ENCODE measurements around the gene PLP2.

Gene PLP2

GRCh38 chrX:49164589-49165360, 6.9 kb upstream of the PLP2 start:
- Histone ChIP-seq H2BK15ac (replicated peaks; ENCODE audit: low read depth) (no peak overlapping the region), H3K18ac (ENCODE audit: low read length) (no peak overlapping the region), H3K4me3 (ENCODE audit: low read length) (no peak overlapping the region), H4K8ac (ENCODE audit: low read depth, low read length) (no peak overlapping the region), H3K4me2 (ENCODE audit: low read length) (no peak overlapping the region), H3K27ac (ENCODE audit: low read depth, low read length) (no peak overlapping the region), H4K5ac (ENCODE audit: low read length) (no peak overlapping the region), H3K4me1 (ENCODE audit: control insufficient read depth, low read depth, low read length) (no peaks in the 10 kb centered on the region), H3K27me3 (ENCODE audit: insufficient read depth, low read length, poor library complexity) (no peaks in the 10 kb centered on the region), H3K56ac (ENCODE audit: low read length) (no peak overlapping the region), H2AK5ac (ENCODE audit: low read length) (no peak overlapping the region), H3K9ac (ENCODE audit: low read length) (no peak overlapping the region), H2BK5ac (ENCODE audit: low read length) (no peak overlapping the region), H3K36me3 (ENCODE audit: control insufficient read depth, insufficient read depth, low read length) (no peaks in the 10 kb centered on the region), H3K4ac (ENCODE audit: low read depth, low read length) (no peak overlapping the region), H2BK120ac (ENCODE audit: low read depth, low read length) (no peak overlapping the region), H3K79me2 (ENCODE audit: control insufficient read depth, insufficient read depth, low read length) (no peaks in the 10 kb centered on the region), H3K23ac (ENCODE audit: low read length) (no peak overlapping the region), H3K79me1 (ENCODE audit: low read length) (no peaks in the 10 kb centered on the region)
- DNase-seq = no peak
- no CpG with 5 or more reads among the region's 31 CpGs for WGBS (ENCODE audit: extremely low coverage, insufficient coverage, low lambda C conversion rate)

- Histone ChIP-seq H3K36me3 (ENCODE audit: control insufficient read depth, insufficient read depth, low read length) (no peaks in the 10 kb centered on the region), H3K56ac (ENCODE audit: low read length) (peak overlapping the region; percentile 67), H3K27me3 (ENCODE audit: insufficient read depth, low read length, poor library complexity) (no peaks in the 10 kb centered on the region), H3K4ac (ENCODE audit: low read depth, low read length) (no peak overlapping the region), H4K5ac (ENCODE audit: low read length) (no peak overlapping the region), H3K4me3 (ENCODE audit: low read length) (no peak overlapping the region), H2BK120ac (ENCODE audit: low read depth, low read length) (no peak overlapping the region), H3K79me2 (ENCODE audit: control insufficient read depth, insufficient read depth, low read length) (no peaks in the 10 kb centered on the region), H3K4me2 (ENCODE audit: low read length) (peak overlapping the region; percentile 64), H2AK5ac (ENCODE audit: low read length) (no peak overlapping the region), H2BK5ac (ENCODE audit: low read length) (no peak overlapping the region), H3K18ac (ENCODE audit: low read length) (no peak overlapping the region), H3K9ac (ENCODE audit: low read length) (peak overlapping the region; percentile 44), H3K4me1 (ENCODE audit: control insufficient read depth, low read depth, low read length) (no peaks in the 10 kb centered on the region), H2BK15ac (replicated peaks; ENCODE audit: low read depth) (no peak overlapping the region), H3K27ac (ENCODE audit: low read depth, low read length) (no peak overlapping the region), H3K79me1 (ENCODE audit: low read length) (no peaks in the 10 kb centered on the region), H3K23ac (ENCODE audit: low read length) (no peak overlapping the region), H4K8ac (ENCODE audit: low read depth, low read length) (no peak overlapping the region)
- peak; percentile 96 for DNase-seq
- no CpG with 5 or more reads among the region's 61 CpGs for WGBS (ENCODE audit: extremely low coverage, insufficient coverage, low lambda C conversion rate)
These were observed 5.5 kb upstream of the PLP2 start for GRCh38 chrX:49165901-49166881.

GRCh38 chrX:49166914-49167739, 4.6 kb upstream of the PLP2 start:
- Histone ChIP-seq H3K79me2 (ENCODE audit: control insufficient read depth, insufficient read depth, low read length) (no peaks in the 10 kb centered on the region), H3K36me3 (ENCODE audit: control insufficient read depth, insufficient read depth, low read length) (no peaks in the 10 kb centered on the region), H2BK5ac (ENCODE audit: low read length) (no peak overlapping the region), H3K23ac (ENCODE audit: low read length) (no peak overlapping the region), H3K79me1 (ENCODE audit: low read length) (no peaks in the 10 kb centered on the region), H3K18ac (ENCODE audit: low read length) (no peak overlapping the region), H3K4me3 (ENCODE audit: low read length) (no peak overlapping the region), H3K27ac (ENCODE audit: low read depth, low read length) (no peak overlapping the region), H3K4me2 (ENCODE audit: low read length) (peak overlapping the region; percentile 64), H2AK5ac (ENCODE audit: low read length) (no peak overlapping the region), H4K5ac (ENCODE audit: low read length) (no peak overlapping the region), H2BK15ac (replicated peaks; ENCODE audit: low read depth) (no peak overlapping the region), H3K56ac (ENCODE audit: low read length) (peak overlapping the region; percentile 67), H2BK120ac (ENCODE audit: low read depth, low read length) (no peak overlapping the region), H3K4ac (ENCODE audit: low read depth, low read length) (no peak overlapping the region), H4K8ac (ENCODE audit: low read depth, low read length) (no peak overlapping the region), H3K27me3 (ENCODE audit: insufficient read depth, low read length, poor library complexity) (no peaks in the 10 kb centered on the region), H3K9ac (ENCODE audit: low read length) (peak overlapping the region; percentile 49), H3K4me1 (ENCODE audit: control insufficient read depth, low read depth, low read length) (no peaks in the 10 kb centered on the region)
- peak; percentile 42 for DNase-seq
- WGBS (ENCODE audit: extremely low coverage, insufficient coverage, low lambda C conversion rate) = no CpG with 5 or more reads among the region's 35 CpGs

GRCh38 chrX:49167740-49168108, 4.0 kb upstream of the PLP2 start:
- Histone ChIP-seq H3K27me3 (ENCODE audit: insufficient read depth, low read length, poor library complexity) (no peaks in the 10 kb centered on the region), H4K8ac (ENCODE audit: low read depth, low read length) (no peak overlapping the region), H3K56ac (ENCODE audit: low read length) (peak overlapping the region; percentile 56), H2BK15ac (replicated peaks; ENCODE audit: low read depth) (no peak overlapping the region), H2AK5ac (ENCODE audit: low read length) (no peak overlapping the region), H3K18ac (ENCODE audit: low read length) (no peak overlapping the region), H3K4me2 (ENCODE audit: low read length) (no peak overlapping the region), H2BK120ac (ENCODE audit: low read depth, low read length) (no peak overlapping the region), H3K4me1 (ENCODE audit: control insufficient read depth, low read depth, low read length) (no peaks in the 10 kb centered on the region), H3K79me2 (ENCODE audit: control insufficient read depth, insufficient read depth, low read length) (no peaks in the 10 kb centered on the region), H3K79me1 (ENCODE audit: low read length) (no peaks in the 10 kb centered on the region), H3K23ac (ENCODE audit: low read length) (no peak overlapping the region), H3K36me3 (ENCODE audit: control insufficient read depth, insufficient read depth, low read length) (no peaks in the 10 kb centered on the region), H2BK5ac (ENCODE audit: low read length) (no peak overlapping the region), H4K5ac (ENCODE audit: low read length) (no peak overlapping the region), H3K4ac (ENCODE audit: low read depth, low read length) (no peak overlapping the region), H3K27ac (ENCODE audit: low read depth, low read length) (no peak overlapping the region), H3K4me3 (ENCODE audit: low read length) (no peak overlapping the region), H3K9ac (ENCODE audit: low read length) (no peak overlapping the region)
- no CpG with 5 or more reads among the region's 3 CpGs for whole genome bisulfite sequencing (ENCODE audit: extremely low coverage, insufficient coverage, low lambda C conversion rate)
- DNase-seq = no peak

- Histone ChIP-seq H2BK120ac (ENCODE audit: low read depth, low read length) (no peak overlapping the region), H2BK5ac (ENCODE audit: low read length) (no peak overlapping the region), H3K23ac (ENCODE audit: low read length) (no peak overlapping the region), H4K5ac (ENCODE audit: low read length) (no peak overlapping the region), H4K8ac (ENCODE audit: low read depth, low read length) (no peak overlapping the region), H3K4me1 (ENCODE audit: control insufficient read depth, low read depth, low read length) (no peaks in the 10 kb centered on the region), H3K27me3 (ENCODE audit: insufficient read depth, low read length, poor library complexity) (no peaks in the 10 kb centered on the region), H2AK5ac (ENCODE audit: low read length) (no peak overlapping the region), H3K79me2 (ENCODE audit: control insufficient read depth, insufficient read depth, low read length) (no peaks in the 10 kb centered on the region), H3K9ac (ENCODE audit: low read length) (peak overlapping the region; percentile 43), H3K56ac (ENCODE audit: low read length) (peak overlapping the region; percentile 35), H3K18ac (ENCODE audit: low read length) (no peak overlapping the region), H3K36me3 (ENCODE audit: control insufficient read depth, insufficient read depth, low read length) (no peaks in the 10 kb centered on the region), H3K79me1 (ENCODE audit: low read length) (no peaks in the 10 kb centered on the region), H3K27ac (ENCODE audit: low read depth, low read length) (no peak overlapping the region), H2BK15ac (replicated peaks; ENCODE audit: low read depth) (no peak overlapping the region), H3K4ac (ENCODE audit: low read depth, low read length) (no peak overlapping the region), H3K4me3 (ENCODE audit: low read length) (peak overlapping the region; percentile 19), H3K4me2 (ENCODE audit: low read length) (peak overlapping the region; percentile 50)
- no peak for DNase-seq
- WGBS (ENCODE audit: extremely low coverage, insufficient coverage, low lambda C conversion rate) = no CpG with 5 or more reads among the region's 37 CpGs
These were observed 632 bp downstream of the PLP2 start for GRCh38 chrX:49172280-49172780.

Data from mesendoderm (in vitro differentiated cells).